HepG2 (cell line): ENCODE measurements around the gene SRD5A1. TPM values are rescaled to one million over a fixed set of nuclear protein-coding genes. Genes with fewer than 3 reads are reported as not detected.

Experiments used
- ATAC-seq: fragments of 200-7000 bp; cut with Tn5 transposase; 3 replicates; pipeline ENCODE4 v1.9.1; 2020; ENCODE audit warnings: mild to moderate bottlenecking, moderate library complexity
- BruUV-seq: library from RNA; stranded (reverse); fragments of 400-500 nt; replicated peaks from 2 replicates; lab custom pipeline; 2021; lab: Mats Ljungman, UMichigan
- CTCF ChIA-PET: fragments of 300-600 bp; formaldehyde crosslinking; extraction: SDS; loops from one replicate; lab custom pipeline; 2021; ENCODE audit warnings: low total read pairs, inconsistent platforms, low intra/inter-chr PET ratio; lab: Yijun Ruan, JAX
- POLR2A ChIA-PET: fragments of 350-600 bp; sonication (Branson Sonifier 250); formaldehyde crosslinking; loops from one replicate; lab custom pipeline; 2020; ENCODE audit warnings: antibody characterized with exemption, inconsistent platforms; lab: Yijun Ruan, JAX
- DNase-seq: peaks from one replicate; pipeline ENCODE4 v3.0.0-alpha.2; 2015; ENCODE audit warnings: low spot score
- FAIRE-seq: peaks from 3 replicates; lab custom pipeline; 2011; peaks lifted over from hg19 to GRCh38; lab: Jason Lieb, UNC
- H2AFZ ChIP-seq: one replicate; pipeline ENCODE4 v1.6.1; 2011; ENCODE audit warnings: low read length, inconsistent platforms
- H3K27ac ChIP-seq: fragments of 300-600 bp; 3 replicates; pipeline ENCODE4 v1.8.0; 2011; ENCODE audit warnings: mixed run types, mild to moderate bottlenecking, mixed read lengths, low read length, inconsistent platforms; ENCODE audit not compliant: insufficient read depth; ENCODE audit errors: extremely low read length
- H3K27me3 ChIP-seq, 2 experiments: fragments of 200-600 bp in 1 of 2; 2 replicates in 1 of 2; 3 replicates in 1 of 2; pipeline versions ENCODE4 v1.6.0 to v1.8.0; 2011; ENCODE audit warnings: low read length in 2 of 2, mild to moderate bottlenecking in 2 of 2, moderate library complexity in 2 of 2, inconsistent platforms in 1 of 2; ENCODE audit not compliant: insufficient read depth in 2 of 2, control insufficient read depth in 1 of 2
- H3K36me3 ChIP-seq, 2 experiments: fragments of 200-600 bp in 1 of 2; replicated peaks in 1 of 2; 2 replicates in 1 of 2; 3 replicates in 1 of 2; pipeline versions ENCODE4 v1.5.1 to v1.8.0; 2011; ENCODE audit warnings: low read length in 2 of 2, inconsistent platforms in 1 of 2; ENCODE audit not compliant: insufficient read depth in 2 of 2, control insufficient read depth in 1 of 2
- H3K4me1 ChIP-seq: 2 replicates; pipeline ENCODE4 v1.5.1; 2012; ENCODE audit warnings: low read length, inconsistent platforms; ENCODE audit not compliant: insufficient read depth
- H3K4me2 ChIP-seq: 2 replicates; pipeline ENCODE4 v1.6.0; 2011; ENCODE audit warnings: low read depth, low read length, inconsistent platforms
- H3K4me3 ChIP-seq, 3 experiments: fragments of 200-600 bp in 1 of 3; sonication (generic), shearing (Covaris generic) in 1 of 3; replicated peaks in 1 of 3; 2 replicates each; pipeline ENCODE4 v1.5.1; 2011 to 2016; ENCODE audit warnings: low read length in 3 of 3, inconsistent platforms in 2 of 3, low read depth in 2 of 3, mild to moderate bottlenecking in 2 of 3, control low read depth in 1 of 3, mixed read lengths in 1 of 3; ENCODE audit not compliant: insufficient read depth in 1 of 3
- H3K79me2 ChIP-seq: one replicate; pipeline ENCODE4 v1.6.1; 2011; ENCODE audit warnings: low read length, inconsistent platforms; ENCODE audit not compliant: insufficient read depth
- H3K9ac ChIP-seq: 2 replicates; pipeline ENCODE4 v1.6.0; 2011; ENCODE audit warnings: mild to moderate bottlenecking, low read depth, low read length, inconsistent platforms; ENCODE audit not compliant: insufficient read depth
- H3K9me3 ChIP-seq: 2 replicates; pipeline ENCODE4 v1.5.1; 2012; ENCODE audit warnings: mild to moderate bottlenecking, low read length
- H4K20me1 ChIP-seq: 2 replicates; pipeline ENCODE4 v1.6.0; 2011; ENCODE audit warnings: inconsistent platforms, mild to moderate bottlenecking, low read length, moderate library complexity; ENCODE audit not compliant: insufficient read depth
- HDAC2 ChIP-seq: sonication (generic); formaldehyde crosslinking; IDR thresholded peaks from 2 replicates; pipeline ENCODE4 v1.4.0; 2020; ENCODE audit warnings: missing genetic modification reagents
- KAT2B ChIP-seq: fragments of 150-350 bp; IDR thresholded peaks from 2 replicates; pipeline ENCODE4 v1.6.1; 2014; ENCODE audit warnings: low read depth, low read length, borderline replicate concordance
- MAFK ChIP-seq, 2 experiments: IDR thresholded peaks in 1 of 2; conservative IDR thresholded peaks in 1 of 2; 2 replicates each; pipeline ENCODE4 v1.6.1; 2011; ENCODE audit warnings: improper control_type of control experiment in 2 of 2, low read length in 2 of 2
- MATR3 ChIP-seq: sonication (generic); formaldehyde crosslinking; IDR thresholded peaks from 2 replicates; pipeline ENCODE4 v1.4.0; 2020; ENCODE audit warnings: missing genetic modification reagents
- SNAPC2 ChIP-seq: sonication (generic); formaldehyde crosslinking; IDR thresholded peaks from 2 replicates; pipeline ENCODE4 v1.8.1; 2022; ENCODE audit warnings: mild to moderate bottlenecking, missing genetic modification reagents
- TBX3 ChIP-seq: fragments of 450-650 bp; IDR thresholded peaks from 2 replicates; pipeline ENCODE4 v1.6.1; 2017; ENCODE audit warnings: antibody characterized with exemption, mild to moderate bottlenecking, inconsistent platforms, borderline replicate concordance
- ZNF225 ChIP-seq: sonication (generic); formaldehyde crosslinking; IDR thresholded peaks from 2 replicates; pipeline ENCODE4 v1.4.0; 2020; ENCODE audit warnings: mild to moderate bottlenecking, missing genetic modification reagents
- ZNF44 ChIP-seq: sonication (generic); formaldehyde crosslinking; IDR thresholded peaks from 2 replicates; pipeline ENCODE4 v1.5.1; 2020; ENCODE audit warnings: mild to moderate bottlenecking, missing genetic modification reagents
- ZNF776 ChIP-seq: sonication (generic); formaldehyde crosslinking; IDR thresholded peaks from 2 replicates; pipeline ENCODE4 v1.4.0; 2020; ENCODE audit warnings: mild to moderate bottlenecking, missing genetic modification reagents
- WGBS: methylation state at CpG from one replicate; pipeline ENCODE4 v1.1.6; 2017; ENCODE audit warnings: low lambda C conversion rate; 5-methylcytosine and 5-hydroxymethylcytosine counted together
- in situ Hi-C: cut with HindIII; loops from 2 replicates; pipeline ENCODE4 v1.10.0; 2017; ENCODE audit warnings: low pct_unique_long_range_greater_than_20kb; ENCODE audit not compliant: extremely low pct_ligation_motif_present
- intact Hi-C: fragments of 100-400 bp; cut with micrococcal nuclease; formaldehyde crosslinking; loops from one replicate; pipeline ENCODE4 v1.10.0; 2022; ENCODE audit not compliant: unreplicated experiment
- polyA plus RNA-seq, 8 experiments: library from polyadenylated mRNA; depleted of rRNA in 3 of 8; stranded (reverse) in 7 of 8; unstranded in 1 of 8; fragments of >200 nt; fragmentation: Illumina TruSeq in 4 of 8; extraction: Trizol in 4 of 8; gene quantifications; 2 replicates each; pipeline versions ENCODE4 v1.2.1 to v1.2.3, GENCODE V29; 2011 to 2016; ENCODE audit warnings: low read depth in 4 of 8, missing spikeins in 1 of 8, mixed read lengths in 1 of 8; ENCODE audit not compliant: insufficient read depth in 1 of 8
- total RNA-seq, 5 experiments: library from RNA; depleted of rRNA; stranded (reverse); fragments of >200 nt; fragmentation: Illumina TruSeq; extraction: Trizol; gene quantifications; 2 replicates each; pipeline ENCODE4 v1.2.3, GENCODE V29; 2016; ENCODE audit warnings: low read depth in 1 of 5
- TF ChIP-seq, protein P1 (sequence below): sonication (generic); formaldehyde crosslinking; IDR thresholded peaks from 2 replicates; pipeline ENCODE4 v1.4.0; 2020; ENCODE audit warnings: missing genetic modification reagents
- TF ChIP-seq, protein P2 (sequence below): sonication (generic); formaldehyde crosslinking; IDR thresholded peaks from 2 replicates; pipeline ENCODE4 v1.4.0; 2020; ENCODE audit warnings: missing genetic modification reagents
- TF ChIP-seq, protein P3 (sequence below): sonication (generic); formaldehyde crosslinking; IDR thresholded peaks from 2 replicates; pipeline ENCODE4 v1.4.0; 2020; ENCODE audit warnings: missing genetic modification reagents
- TF ChIP-seq, protein P4 (sequence below): IDR thresholded peaks from 2 replicates; pipeline ENCODE4 v1.6.1; 2012; ENCODE audit warnings: inconsistent platforms
- TF ChIP-seq, protein P5 (sequence below): sonication (generic); formaldehyde crosslinking; IDR thresholded peaks from 2 replicates; pipeline ENCODE4 v1.4.0; 2020; ENCODE audit warnings: mild to moderate bottlenecking, missing genetic modification reagents

Gene SRD5A1
- total and polyA plus RNA-seq, 2 of the 13 experiments (the other 11 are each of a cell fraction or from before 2014, with no cell fraction given): 6.1 to 9.9 TPM

DNA sequence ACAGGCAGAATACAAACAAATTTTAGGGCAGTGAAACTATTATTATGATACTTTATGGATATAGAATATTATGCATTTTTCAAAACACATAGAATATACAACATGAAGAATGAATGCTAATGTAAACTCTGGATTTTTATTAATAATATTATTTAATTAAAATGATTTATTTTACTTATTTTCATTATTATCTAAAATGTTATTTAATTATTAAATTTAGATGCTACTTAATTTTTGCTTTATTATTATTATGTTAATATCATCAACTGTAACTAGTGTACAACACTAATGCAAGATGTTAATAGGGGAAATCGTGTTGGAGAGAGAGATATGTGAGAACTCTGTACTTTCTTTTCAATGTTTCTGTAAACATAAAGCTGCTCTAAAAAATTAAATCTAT is 40.7 kb downstream of the SRD5A1 start (continued):
- TF ChIP-seq, protein P1, sequence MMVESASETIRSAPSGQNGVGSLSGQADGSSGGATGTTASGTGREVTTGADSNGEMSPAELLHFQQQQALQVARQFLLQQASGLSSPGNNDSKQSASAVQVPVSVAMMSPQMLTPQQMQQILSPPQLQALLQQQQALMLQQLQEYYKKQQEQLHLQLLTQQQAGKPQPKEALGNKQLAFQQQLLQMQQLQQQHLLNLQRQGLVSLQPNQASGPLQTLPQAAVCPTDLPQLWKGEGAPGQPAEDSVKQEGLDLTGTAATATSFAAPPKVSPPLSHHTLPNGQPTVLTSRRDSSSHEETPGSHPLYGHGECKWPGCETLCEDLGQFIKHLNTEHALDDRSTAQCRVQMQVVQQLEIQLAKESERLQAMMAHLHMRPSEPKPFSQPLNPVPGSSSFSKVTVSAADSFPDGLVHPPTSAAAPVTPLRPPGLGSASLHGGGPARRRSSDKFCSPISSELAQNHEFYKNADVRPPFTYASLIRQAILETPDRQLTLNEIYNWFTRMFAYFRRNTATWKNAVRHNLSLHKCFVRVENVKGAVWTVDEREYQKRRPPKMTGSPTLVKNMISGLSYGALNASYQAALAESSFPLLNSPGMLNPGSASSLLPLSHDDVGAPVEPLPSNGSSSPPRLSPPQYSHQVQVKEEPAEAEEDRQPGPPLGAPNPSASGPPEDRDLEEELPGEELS: no peak
- TF ChIP-seq, protein P2, sequence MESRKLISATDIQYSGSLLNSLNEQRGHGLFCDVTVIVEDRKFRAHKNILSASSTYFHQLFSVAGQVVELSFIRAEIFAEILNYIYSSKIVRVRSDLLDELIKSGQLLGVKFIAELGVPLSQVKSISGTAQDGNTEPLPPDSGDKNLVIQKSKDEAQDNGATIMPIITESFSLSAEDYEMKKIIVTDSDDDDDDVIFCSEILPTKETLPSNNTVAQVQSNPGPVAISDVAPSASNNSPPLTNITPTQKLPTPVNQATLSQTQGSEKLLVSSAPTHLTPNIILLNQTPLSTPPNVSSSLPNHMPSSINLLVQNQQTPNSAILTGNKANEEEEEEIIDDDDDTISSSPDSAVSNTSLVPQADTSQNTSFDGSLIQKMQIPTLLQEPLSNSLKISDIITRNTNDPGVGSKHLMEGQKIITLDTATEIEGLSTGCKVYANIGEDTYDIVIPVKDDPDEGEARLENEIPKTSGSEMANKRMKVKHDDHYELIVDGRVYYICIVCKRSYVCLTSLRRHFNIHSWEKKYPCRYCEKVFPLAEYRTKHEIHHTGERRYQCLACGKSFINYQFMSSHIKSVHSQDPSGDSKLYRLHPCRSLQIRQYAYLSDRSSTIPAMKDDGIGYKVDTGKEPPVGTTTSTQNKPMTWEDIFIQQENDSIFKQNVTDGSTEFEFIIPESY (CRISPR knock-in tag): no peak
- TF ChIP-seq ZNF776 (CRISPR knock-in tag): no peak
- no peak for TF ChIP-seq ZNF225 (CRISPR knock-in tag)
- TF ChIP-seq SNAPC2: no peak
- no peak for TF ChIP-seq TBX3

DNA sequence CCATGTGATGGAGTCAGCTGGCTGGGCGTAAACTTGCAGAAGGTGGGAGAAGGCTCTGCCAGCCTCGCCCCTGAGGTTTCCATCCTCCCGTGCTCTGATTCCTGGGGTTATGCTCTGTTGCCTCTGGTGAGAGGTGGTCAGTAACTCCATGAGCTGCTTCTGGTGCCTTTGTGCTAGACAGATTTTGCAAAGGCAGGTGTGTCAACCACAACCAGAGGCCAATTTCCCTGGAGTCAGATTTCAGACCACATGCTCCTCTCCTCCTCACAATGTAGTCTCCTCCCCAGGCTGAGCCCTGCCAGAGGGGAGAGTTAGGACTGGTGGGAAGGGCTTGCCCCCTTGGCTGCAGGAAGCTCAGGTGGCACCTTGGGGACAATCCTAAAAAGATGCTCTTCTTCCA is 41.2 kb downstream of the SRD5A1 start:
- ChIA-PET CTCF (no interaction called here), POLR2A (no interaction called here)
- H3K79me2 ChIP-seq: no peaks in the 10 kb centered on the region
- in situ Hi-C loops: no loop called here
- TF ChIP-seq HDAC2 (CRISPR knock-in tag): no peak
- no peak for TF ChIP-seq KAT2B
- TF ChIP-seq MAFK (conservative IDR thresholded peaks at IDR 0.05 in 1 of 2, IDR thresholded peaks at IDR 0.05 in 1 of 2; ENCODE audit: low read length in 2 of 2): no peak
- TF ChIP-seq, protein P3, sequence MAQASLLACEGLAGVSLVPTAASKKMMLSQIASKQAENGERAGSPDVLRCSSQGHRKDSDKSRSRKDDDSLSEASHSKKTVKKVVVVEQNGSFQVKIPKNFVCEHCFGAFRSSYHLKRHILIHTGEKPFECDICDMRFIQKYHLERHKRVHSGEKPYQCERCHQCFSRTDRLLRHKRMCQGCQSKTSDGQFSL: no peak
- TF ChIP-seq MATR3 (CRISPR knock-in tag): no peak
- TF ChIP-seq, protein P4, sequence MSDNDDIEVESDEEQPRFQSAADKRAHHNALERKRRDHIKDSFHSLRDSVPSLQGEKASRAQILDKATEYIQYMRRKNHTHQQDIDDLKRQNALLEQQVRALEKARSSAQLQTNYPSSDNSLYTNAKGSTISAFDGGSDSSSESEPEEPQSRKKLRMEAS: no peak
- TF ChIP-seq, protein P5, sequence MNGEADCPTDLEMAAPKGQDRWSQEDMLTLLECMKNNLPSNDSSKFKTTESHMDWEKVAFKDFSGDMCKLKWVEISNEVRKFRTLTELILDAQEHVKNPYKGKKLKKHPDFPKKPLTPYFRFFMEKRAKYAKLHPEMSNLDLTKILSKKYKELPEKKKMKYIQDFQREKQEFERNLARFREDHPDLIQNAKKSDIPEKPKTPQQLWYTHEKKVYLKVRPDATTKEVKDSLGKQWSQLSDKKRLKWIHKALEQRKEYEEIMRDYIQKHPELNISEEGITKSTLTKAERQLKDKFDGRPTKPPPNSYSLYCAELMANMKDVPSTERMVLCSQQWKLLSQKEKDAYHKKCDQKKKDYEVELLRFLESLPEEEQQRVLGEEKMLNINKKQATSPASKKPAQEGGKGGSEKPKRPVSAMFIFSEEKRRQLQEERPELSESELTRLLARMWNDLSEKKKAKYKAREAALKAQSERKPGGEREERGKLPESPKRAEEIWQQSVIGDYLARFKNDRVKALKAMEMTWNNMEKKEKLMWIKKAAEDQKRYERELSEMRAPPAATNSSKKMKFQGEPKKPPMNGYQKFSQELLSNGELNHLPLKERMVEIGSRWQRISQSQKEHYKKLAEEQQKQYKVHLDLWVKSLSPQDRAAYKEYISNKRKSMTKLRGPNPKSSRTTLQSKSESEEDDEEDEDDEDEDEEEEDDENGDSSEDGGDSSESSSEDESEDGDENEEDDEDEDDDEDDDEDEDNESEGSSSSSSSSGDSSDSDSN: no peak
- no peak for TF ChIP-seq ZNF44 (CRISPR knock-in tag)
- no peaks in the 10 kb centered on the region; the same call in 1 of the 2 replicates for H3K9me3 ChIP-seq
- 100% methylated on average over 3 of the region's 3 CpGs for WGBS
- no peak overlapping the region for H3K4me2 ChIP-seq
- H3K27ac ChIP-seq: no peak overlapping the region
- no TSS peak for BruUV-seq
- H3K4me3 ChIP-seq: no peak overlapping the region
- no peak overlapping the region for H3K9ac ChIP-seq
- ATAC-seq (no peak), FAIRE-seq (no peak), DNase-seq (no peak)
- no peaks in the 10 kb centered on the region for H4K20me1 ChIP-seq
- no peaks in the 10 kb centered on the region; the same call in 1 of the 2 replicates for H3K4me1 ChIP-seq
- H2AFZ ChIP-seq: no peak overlapping the region
- no peaks in the 10 kb centered on the region for H3K27me3 ChIP-seq
- intact Hi-C loops: no loop called here
- peaks cover 0 to 1% of the 10 kb centered on the region in 2 experiments; a peak in 1 of 5 replicates for H3K36me3 ChIP-seq
